NCI-H226 (cell line): ENCODE measurements around the gene ARID3A.

Experiments
- DNase-seq: peaks from one replicate; pipeline ENCODE4 v3.0.0-alpha.2; 2015

Gene ARID3A

DNA sequence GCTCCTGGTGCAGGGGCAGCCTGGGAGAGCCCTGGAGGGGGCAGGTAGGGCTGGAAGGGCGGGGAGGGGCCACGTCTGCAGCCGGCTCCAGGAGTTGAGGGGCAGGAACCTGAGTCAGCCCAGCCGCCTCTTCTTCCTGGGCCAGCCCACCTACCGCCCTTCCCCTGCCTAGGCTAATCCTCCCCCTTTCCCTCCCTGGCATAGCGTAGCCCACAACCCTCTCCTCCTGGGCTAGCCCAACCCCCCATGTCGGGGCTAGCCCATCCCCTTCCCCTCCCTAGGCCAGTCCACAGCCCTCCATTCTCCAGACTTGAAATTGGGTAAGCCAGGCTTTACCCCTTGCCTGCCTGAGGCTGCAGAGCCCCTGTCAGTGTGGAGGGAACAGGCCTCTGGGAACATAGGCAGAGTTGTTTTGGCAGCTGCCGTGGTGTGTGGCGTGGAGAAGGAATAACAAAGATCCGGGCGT is 37.7 kb downstream of the ARID3A start:
- peak; percentile 66 for DNase-seq

DNA sequence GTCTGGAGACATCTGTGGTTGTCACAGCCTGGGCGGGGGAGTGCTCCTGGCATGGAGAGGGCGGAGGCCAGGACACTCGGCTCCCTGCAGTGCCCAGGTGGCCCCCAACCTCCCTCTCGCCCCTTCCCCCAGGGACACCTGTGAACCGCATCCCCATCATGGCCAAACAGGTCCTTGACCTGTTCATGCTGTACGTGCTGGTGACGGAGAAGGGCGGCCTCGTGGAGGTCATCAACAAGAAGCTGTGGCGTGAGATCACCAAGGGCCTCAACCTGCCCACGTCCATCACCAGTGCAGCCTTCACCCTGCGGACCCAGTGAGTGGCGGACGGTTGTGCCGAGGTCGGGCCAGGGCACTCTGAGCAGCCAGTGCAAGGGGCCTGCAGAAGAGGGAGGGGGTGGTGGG is 38.3 kb downstream of the ARID3A start:
- no peak for DNase-seq

DNA sequence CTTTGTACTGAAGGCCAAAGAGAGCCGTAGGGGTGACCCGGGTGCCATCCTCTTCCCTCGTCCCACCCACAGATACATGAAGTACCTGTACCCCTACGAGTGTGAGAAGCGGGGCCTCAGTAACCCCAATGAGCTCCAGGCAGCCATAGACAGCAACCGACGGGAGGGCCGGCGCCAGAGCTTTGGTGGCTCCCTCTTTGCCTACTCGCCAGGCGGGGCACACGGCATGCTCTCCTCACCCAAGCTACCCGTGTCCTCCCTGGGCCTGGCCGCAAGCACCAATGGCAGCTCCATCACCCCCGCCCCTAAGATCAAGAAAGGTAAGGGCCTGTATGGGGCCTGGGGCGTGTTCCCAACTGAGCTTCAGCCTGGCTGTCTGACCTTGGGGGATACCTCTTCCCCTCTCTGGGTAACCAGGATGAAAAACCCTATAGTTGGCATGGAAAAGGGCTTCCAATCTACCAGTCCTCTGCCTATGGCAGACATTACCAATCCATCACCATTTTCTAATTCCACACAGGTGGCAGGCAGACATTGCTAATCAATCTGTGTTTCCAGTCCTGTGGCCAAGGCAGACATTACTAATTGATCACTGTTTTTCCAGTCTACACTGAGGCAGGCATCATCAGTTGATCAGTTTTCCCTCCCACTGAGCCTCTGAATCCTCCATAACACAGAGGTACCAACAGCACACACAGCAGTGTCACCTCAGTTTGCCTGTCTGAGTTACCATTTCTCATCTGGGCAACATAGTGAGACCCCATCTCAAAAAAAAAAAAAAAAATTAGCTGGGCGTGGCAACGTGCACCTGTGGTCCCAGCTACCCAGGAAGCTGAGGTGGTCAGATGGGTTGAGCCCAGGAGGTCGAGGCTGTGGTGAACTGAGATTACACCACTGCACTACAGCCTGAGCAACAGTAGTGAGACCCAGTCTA is 39.2 kb downstream of the ARID3A start:
- DNase-seq, result no peak

DNA sequence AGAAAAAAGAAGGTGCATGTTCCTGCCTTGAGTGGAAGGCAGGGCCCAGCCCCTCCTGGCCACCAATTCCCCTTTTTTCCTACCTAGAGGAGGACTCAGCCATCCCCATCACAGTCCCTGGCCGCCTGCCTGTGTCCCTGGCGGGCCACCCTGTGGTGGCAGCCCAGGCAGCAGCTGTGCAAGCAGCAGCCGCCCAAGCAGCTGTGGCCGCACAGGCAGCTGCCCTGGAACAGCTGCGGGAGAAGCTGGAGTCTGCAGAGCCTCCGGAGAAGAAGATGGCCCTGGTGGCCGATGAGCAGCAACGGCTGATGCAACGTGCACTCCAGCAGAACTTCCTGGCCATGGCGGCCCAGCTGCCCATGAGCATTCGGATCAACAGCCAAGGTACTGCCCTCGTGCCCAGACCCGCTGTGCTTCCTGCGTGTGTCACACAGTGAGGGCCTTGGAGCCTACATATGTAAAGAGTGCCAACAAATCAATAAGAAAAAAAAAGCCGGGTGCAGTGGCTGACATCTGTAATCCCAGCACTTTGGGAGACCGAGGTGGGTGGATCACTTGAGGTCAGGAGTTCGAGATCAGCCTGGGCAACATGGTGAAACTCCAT is 40.8 kb downstream of the ARID3A start:
- no peak for DNase-seq

DNA sequence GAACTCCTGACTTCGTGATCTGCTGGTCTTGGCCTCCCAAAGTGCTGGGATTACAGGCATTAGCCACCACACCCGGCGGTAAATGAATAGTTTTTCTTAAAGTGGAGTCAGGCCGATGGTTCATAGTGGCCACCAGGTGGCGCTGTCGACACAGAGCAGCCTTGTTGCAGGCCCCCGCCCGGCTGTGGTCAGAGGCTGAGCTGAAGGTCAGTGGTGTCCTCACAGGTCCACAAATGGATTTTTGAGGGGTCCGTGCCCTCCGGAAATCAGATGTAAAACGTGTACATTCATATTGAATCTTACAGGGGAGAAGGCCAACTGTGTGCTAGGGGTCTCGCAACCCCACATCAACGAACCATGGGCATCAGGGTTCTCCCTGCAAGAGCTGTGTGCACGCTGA is 44.9 kb downstream of the ARID3A start:
- no peak for DNase-seq

DNA sequence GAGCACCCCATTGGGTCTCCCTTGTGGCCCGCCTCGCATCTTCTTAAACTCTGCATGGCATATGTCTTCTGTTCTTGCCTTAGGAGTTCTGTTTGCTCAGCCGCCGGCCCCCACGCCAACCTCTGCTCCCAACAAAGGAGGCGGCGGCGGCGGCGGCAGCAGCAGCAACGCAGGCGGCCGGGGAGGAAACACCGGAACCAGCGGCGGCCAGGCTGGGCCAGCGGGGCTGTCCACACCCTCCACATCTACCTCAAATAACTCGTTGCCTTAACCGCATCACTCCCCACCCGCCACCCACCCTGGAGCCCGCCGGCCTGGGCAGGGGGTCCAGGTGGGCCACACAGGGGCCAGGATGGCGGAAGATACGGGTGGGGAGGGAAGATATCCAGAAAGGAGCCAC is 46.0 kb downstream of the ARID3A start:
- no peak for DNase-seq

DNA sequence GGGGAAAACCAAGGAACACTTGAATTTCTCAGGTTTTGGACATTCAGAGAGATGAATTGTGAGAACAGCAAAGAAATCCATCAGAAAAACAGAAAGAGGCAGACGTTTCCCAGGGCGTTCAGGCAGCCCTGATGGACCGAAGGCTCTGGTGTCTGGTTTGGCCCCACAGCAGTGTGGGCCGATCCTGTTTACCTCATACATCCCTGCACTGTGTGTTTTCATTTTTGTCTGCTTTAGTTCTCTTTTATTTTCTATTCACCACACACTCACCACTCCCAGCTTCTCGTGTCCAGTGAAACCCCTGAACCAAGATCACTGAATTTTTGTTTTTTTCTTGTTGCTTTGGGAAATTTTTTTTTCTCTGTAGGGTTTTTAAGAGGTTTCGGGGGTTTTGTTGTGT is 46.4 kb downstream of the ARID3A start:
- DNase-seq, result no peak

DNA sequence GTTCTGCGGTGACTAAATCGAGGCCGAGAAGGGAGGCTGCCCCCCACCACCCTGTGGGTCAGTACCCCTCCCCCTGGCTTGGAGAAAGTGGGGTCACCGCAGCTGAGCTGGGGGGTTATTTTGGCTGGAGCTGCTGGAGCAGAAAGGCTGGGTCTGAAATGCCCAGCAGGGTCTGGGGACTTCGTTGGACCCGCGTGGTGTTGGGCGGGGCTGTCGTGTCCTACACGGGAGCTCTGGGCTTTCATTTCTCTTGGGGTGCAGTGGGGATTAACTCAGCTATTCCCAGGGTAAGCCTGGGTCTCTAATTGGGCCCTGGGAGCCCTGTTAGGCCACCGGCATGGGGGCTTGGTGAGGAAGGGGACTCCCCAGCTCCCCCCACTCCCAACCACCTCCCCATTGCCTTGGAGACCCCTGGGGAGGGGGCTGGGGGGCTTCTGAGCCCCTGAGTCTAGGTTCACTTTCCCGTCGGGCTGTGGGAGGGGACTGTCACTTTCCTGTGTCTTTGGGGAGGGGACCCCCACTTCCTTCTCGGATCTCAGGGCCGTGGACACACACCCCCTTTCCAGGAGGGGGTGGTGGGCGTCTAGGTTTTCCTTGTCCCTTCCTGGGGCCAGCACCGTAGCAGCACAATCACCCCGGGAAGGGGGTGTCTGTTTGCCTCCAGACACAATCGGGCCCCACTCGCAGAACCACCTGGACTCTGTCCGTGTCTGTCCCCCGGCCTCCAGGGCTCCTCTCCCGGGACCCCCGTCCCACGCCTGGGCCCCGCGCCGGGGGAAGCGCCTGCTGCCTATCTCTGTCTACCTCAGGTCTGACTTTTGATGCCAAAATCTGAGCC is 48.1 kb downstream of the ARID3A start:
- DNase-seq, result no peak

DNA sequence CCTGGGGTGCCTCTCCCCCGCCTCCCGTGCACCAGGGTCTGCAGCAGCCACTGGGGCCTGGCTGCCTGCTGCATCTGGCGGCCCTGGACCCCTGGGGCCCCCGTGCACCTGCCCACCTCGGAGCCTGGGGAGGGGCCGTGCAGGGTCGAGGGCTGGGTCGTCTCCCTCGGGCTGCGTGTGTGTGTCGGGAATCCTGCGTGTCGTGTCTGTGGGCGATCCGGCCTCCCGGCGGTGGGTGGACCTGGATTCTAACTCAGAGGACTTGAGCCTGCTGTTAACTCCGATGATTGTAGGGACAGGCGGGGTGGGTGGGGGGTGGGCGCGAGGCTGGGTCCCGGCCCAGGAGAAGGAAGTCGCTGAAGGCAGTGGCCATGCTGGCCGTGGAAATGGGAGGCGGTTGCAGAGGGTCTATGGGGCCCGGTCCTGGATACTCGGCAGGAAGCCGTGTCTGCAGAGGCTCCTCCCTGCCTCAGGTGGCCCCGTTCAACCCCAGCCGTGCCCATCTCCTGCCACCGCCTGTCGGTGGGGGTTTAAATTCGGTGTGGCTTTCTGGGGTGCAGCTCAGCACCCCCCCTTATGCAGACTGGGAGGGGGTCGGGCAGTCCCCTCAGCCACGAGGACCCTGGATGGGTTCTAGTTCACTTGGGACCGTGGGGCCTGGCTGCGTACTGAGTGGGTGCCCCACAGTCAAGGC is 48.9 kb downstream of the ARID3A start:
- no peak for DNase-seq

DNA sequence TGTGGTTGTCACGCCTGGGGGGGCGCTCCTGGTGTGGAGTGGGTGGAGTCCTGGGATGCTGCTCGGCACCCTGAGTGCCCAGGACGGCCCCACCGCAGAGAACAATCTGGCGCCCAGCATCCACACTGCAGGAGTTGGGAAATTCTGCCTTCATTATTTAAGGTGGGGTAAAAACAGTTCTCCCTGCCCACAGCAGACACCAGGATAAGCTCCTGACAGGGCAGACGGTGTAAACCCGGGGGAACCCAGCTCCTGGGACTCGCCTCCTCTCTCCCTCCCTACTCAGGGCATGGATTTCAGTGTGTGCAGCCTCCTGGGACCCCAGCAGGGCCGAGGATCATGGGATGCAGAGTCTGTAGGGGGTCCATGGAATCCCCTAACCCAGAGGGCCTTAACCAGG is 50.6 kb downstream of the ARID3A start:
- DNase-seq, result no peak

DNA sequence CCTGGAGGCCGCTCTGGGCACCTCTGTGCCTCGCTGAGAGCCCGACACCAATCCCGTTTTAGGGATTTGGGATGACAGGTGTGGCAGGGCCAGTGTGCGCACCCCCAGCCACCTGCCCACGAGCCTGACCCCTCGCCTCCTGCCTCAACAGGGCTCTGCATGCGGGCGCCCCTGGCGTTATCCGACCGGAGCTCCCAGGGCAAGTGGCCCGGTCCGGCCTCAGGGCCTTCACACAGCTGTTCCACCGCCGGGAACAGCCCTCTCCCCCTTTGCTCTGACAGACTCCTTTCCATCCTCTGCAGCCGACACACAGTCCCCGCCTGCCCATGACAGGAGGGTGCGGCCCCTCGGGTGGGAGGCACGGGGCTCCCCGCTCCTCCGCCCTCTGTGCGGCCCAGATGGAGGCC is 51.2 kb downstream of the ARID3A start:
- no peak for DNase-seq

DNA sequence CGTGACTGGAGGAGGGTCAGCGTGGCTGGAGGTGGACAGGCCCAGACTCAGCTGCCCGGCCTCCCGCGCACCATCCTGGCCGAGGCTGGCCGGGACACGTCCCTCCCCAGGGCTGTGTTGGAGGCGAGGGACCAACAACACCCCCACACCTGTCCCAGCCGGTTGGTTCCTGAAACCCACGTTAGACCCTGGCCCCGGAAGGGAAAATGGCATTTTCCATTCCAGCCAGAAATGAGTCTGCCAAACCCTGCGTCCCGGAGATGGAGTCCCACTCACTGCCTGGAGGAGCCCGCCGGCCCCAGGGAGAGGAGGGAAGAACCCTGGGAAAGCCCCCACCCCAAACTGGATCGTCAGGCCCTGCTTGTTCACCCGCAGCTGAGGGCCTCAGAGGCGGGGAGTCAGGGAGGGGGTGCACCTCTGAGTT is 53.5 kb downstream of the ARID3A start:
- no peak for DNase-seq

DNA sequence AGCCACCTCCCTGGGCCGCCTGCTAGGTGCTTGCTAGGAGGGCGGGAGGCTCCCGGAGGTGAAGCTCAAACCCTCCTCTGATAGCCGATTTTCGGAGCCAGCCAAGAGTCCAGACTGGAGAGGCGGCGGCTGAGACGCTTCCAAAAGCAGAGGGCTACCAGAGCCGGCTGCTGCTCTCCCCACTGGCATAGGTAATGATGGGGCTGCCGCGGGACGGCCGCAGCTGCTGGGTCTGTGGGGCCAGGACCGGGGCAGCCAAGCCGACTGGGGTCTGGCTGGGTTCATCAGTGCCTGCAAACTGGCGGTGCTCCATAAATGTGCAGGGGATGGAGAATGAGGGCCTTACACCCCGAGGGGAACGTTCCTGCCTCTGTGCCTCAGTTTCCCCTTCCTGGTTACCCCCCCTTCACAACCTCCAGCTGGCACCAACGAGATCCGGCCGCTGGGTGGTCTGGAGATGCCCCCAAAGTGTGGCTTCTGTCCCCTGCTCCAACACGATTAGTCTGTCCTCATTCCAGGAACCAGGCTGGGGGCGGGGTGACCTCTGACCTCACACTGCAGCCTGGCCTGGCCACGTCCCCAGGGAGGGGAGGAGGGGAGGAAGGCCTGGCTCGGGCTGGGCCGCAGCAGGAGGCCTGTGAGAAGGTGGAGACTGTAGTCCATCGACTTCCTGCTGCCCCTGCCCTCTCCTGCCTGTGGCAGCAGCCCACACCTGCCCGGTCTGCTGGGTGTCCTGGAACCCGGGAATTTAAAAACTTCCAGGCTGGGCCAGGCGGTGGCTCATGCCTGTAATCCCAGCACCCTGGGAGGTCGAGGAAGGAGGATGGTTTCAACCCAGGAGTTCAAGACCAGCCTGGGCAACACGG is 54.5 kb downstream of the ARID3A start:
- no peak for DNase-seq

DNA sequence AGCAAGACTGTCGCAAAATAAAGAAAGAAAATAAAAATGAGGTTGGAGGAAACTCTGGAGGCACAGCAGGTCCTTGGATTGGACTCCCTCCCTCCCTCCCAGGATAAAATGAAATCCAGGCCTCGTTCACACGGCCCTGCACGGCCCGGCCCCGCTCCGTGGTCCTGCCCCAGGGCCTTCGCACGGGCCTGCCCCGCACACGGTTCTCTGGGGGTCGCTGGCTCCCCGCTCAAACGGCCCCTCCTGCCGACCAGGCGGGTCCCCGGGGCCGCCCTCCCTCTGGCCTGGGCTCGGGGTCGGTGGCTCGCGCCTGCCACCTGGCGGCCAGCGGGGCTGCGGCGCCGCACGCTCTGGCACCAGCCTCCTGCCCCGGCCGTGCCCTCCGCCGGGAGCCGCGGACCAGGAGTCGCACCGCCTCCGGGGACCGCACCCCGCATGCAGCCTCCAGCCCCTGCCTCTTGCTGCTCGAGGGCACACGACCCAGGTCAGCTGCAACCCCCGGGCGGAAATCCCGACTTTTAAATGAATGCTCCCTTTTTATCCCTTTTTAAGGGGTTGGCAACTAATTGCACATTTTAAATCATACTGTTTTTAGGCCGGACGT is 56.8 kb downstream of the ARID3A start:
- DNase-seq, result peak; percentile 61

DNA sequence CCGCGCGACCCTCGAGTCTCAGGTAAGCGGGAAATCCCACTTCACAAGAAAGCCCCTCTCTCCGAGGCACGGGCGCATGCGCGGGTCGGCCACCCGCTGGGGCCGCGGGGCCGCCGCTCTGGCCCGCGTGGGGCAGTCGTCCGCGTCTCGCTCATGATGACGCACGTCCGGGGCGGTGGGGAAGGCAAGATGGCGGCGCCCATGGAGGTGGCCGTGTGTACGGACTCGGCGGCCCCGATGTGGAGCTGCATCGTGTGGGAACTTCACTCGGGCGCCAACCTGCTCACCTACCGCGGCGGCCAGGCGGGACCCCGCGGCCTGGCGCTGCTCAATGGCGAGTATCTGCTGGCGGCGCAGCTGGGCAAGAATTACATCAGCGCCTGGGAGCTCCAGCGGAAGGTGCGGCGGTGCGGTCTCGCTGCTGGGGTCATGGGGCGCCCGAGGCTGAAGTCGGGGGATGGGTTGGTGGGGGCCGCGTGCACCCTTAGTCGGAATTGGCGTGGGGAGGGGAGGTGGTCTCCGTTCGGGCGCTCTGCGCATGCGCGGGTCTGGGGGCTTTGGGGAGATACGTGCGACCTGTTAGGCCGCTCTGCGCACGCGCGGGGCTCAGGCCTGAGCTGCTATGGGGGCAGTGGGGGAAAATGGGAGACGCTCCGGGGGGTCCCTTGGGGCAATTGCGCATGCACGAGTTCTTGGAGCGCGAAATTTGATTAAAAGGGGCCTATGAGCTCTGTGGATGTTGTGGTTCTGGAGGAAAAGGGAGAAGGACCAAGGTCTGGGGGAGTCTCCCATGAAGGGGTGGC is 58.5 kb downstream of the ARID3A start, which contains the start of gene WDR18:
Gene WDR18, plus strand, starts transcription at position 181 of the 803 bp plus-strand sequence. Its CDS starts 9 bp downstream, at position 190.
- peak; percentile 83 for DNase-seq

DNA sequence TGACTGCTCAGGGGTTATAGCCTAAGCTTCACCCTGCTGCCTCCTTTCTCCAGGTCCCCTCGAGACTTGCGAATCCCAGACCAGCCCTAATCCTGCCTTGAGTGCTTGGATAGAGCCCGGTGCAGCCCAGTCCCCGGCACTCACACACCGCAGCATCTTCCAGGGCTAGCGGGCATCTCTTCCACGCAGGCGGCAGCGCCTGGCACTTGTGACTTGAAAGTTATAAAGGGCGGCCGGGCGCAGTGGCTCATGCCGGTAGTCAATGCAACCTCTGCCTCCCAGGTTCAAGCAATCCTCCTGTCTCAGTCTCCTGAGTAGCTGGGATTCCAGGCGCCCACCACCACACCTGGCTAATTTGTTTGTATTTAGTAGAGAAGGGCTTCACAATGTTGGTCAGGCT is 60.2 kb downstream of the ARID3A start:
- no peak for DNase-seq

DNA sequence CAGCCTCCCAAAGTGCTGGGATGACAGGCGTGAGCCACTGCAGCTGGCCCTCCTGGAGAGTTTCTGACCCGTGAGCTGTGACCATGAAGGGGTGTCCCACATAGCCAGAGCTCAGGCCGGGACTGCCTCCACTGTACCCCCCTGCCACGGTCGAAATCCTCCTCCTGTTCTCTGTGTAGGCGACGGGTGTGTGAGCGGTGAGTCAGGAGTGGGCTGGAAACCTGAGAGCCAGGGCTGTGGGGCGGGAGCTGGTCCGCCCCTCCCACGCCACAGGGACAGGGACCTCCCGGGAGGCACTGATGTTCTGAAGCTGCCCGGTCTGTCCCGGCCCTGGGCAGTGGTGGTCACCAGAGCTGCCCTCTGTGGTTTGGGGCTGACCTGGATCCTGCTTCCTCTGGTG is 62.2 kb downstream of the ARID3A start:
- no peak for DNase-seq

DNA sequence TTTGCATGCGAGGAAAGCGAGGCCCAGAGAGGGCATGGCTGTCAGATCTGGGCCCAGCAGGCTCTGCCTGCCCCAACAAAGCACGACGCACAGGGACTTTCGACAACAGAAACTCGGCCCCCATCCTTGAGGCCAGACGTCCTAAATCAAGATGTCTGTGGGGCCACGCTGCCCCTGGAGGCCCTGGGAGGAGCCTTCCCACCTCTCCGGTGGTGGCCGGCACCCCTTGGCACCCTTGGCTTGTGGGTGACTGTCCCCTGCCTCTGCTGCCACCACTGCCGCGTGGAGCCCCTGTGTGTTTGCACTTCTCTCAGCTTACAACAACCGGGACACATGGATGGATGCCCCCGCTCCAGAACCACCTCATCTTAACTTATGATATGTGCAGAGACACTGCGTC is 62.7 kb downstream of the ARID3A start:
- no peak for DNase-seq

DNA sequence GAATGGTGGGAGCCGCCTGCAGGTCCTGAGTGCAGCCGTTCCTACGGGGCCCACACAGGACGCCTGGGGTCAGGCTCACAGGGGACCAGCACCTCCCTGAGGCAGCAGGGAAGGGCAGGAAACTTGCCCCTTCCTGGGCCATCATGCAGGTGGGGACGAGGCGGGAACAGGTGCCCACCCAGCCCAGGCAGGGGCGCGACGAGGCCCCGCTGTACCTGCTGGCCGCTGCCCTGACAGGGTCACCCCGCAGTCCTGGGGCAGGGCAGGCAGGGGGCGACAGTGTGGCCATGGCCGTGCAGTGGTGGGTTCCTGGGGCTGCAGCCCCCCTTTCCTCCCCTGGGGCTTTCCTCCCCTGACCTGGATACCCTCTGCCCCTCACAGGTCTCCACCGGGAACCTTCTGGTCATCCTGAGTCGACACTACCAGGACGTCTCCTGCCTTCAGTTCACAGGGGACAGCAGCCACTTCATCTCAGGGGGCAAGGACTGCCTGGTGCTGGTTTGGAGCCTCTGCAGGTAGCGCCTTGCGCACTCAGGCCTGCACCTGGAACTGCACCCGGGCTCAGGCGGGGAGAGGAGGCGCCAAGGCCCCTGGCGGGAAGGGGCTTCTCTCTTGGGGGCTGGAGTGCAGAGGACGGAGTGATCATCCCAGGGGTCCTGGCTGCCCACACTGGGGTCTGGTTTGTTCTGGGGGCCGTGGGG is 63.7 kb downstream of the ARID3A start:
- no peak for DNase-seq

DNA sequence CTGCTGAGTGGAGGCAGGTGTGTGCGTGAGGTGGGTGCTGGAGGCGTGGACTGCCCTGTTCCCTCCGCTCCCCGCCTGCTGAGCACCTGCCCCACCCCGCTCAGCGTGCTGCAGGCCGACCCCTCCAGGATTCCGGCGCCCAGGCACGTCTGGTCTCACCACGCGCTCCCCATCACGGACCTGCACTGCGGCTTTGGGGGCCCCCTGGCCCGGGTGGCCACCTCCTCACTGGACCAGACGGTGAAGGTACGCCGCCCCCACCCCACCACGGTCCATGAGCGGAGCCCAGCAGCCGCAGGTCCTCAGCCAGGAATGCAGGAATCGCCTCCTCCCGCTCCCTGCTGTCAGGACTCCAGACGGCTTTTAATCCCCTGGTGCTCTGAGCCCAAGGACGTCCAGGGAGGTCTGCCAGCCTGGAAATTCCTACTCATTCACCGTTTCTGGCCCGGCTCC is 64.3 kb downstream of the ARID3A start:
- DNase-seq, result no peak
